CD4-positive, alpha-beta T cell treated with Interleukin-2 at 100 ng/mL for 4 hours (primary cell): ENCODE results near the gene BTBD6.
A peak's percentile ranks its signal among the peaks of the same experiment; 100 is the strongest.

ENCODE experiments used
- DNase-seq: peaks from one replicate; pipeline ENCODE4 v3.0.0-alpha.2; 2020; ENCODE audit warnings: low spot score

Gene BTBD6

DNA sequence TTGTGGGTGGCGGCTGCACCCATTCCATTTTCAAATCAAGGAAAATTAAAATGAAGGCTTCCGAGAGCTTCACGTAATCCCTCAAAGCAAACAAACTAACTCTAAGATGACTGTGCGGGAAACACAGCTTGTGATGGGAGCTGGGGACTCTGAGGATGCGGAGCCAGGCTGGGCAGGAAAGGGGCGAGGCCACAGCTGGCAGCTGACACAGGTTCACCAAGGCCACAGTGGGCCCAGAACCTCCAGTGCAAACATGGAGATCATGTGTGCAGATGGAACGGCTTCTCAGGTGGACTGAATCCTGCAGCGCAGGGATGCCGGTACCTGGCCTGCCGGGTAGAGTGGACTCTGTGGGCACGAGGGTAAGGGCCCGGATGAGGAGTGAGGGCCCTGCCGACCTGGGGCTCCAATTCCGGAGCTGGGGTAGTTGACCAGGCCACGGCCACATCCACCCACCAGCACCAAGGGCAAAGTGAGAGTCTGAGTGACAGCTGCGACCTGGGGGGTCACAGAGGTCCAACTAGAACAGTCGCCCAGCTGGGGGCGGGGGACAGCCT, 19.2 kb upstream of the BTBD6 start:
- DNase-seq: no peak

- DNase-seq: no peak
Measured at GRCh38 chr14:105240811-105241576, 7.3 kb upstream of the BTBD6 start.

DNA sequence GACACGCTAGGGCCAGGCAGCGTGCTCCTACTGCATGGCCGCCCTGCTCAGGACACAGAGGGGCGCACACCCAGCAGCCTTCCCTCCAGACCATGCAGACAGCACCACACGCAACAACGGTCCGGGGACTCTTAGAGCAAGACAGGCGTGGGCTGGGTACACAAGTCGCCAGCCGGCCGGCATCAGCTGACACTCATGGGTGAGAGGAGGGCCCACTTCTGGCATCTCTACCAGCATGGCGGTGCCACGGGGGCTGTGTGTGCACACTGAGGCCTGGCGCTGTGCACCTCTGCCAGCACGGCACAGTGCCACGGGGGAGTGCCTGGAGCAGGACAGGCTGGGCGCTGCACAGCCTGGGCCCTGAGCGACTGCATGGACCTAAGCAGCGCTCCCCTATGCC, 6.7 kb upstream of the BTBD6 start:
- no peak for DNase-seq

DNA sequence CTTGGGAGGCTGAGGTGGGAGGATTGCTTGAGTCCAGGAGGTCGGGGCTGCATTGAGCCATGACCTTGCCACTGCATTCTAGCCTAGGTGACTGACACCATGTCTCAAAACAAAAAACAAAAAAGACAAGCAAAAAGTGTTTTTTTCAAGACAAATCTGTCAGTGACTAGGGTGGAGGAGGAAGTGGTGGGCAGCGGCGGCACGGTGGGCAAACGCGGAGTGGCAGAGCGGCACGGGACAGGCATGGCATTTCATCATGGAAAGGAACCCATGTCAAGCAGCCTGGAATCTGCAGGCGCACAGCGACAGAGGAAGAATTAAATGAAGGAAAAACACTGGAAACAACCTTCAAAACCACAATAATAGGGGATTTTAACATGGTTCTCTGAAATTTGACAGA, 4.0 kb upstream of the BTBD6 start:
- no peak for DNase-seq

GRCh38 chr14:105247026-105247425, 1.3 kb upstream of the BTBD6 start:
- DNase-seq: no peak

DNA sequence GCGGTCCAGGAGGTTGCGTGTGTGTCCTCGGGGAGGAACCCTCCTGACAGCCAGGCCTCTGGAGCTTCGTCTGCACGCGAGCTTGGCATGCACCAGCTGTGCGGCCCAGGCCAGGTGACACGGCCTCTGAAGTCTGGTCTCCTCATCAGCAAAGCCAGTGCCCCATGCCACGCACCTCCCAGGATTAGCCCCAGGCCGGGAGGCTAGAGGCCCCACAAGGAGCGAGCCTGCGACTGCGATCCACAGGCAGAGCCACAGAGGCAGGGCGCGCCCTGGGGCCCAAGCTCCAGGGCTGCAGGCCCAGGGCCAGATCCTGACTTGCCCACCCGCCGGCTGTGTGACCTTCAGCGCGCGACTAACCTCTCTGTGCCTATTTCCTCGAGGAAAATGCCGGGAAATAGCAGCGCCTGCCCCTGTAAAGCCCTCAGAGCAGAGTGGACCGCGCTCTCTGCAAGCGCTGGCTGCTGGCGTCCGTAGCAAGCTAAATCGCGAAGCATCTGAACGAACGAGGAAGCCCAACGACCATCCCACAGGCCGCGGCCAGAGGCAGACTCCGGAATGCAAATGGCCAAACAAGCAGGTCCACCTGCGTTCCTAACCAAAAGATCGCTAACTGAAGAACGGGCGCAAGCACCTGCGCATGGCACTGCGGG, 492 bp upstream of the BTBD6 start:
- DNase-seq: no peak

GRCh38 chr14:105249182-105250007, 1.1 kb downstream of the BTBD6 start:
- DNase-seq: no peak

DNA sequence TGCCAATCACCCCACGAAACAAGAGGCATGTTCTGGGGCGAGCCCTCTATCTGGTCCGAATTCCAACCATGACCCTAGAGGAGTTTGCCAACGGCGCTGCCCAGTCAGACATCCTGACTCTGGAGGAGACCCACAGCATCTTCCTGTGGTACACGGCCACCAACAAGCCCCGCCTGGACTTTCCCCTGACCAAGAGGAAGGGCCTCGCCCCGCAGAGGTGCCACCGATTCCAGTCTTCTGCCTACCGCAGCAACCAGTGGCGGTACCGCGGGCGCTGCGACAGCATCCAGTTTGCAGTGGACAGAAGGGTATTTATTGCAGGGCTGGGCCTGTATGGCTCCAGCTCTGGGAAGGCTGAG, 1.7 kb downstream of the BTBD6 start:
- DNase-seq: no peak

DNA sequence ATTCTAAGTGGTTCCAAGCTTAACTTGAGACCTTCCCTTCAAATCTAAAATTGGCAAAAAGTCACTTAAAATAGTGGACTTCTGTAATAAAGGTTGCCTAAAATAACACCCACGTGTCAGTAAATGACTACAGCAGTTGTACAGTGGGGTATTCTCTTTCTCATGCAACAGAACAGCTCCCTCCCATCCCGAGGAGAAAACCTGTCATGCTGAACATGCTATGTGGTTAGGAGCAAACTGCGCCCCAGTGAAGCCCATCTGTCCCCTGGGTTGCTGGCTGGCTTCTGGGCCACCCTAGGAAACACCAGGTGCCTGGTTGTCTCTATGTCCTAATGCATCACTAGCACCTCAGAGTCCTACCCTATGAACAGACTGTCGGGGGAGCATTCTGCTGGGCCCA, 2.7 kb downstream of the BTBD6 start:
- DNase-seq: no peak

- DNase-seq: no peak
Measured at GRCh38 chr14:105251920-105252319, 3.6 kb downstream of the BTBD6 start.

DNA sequence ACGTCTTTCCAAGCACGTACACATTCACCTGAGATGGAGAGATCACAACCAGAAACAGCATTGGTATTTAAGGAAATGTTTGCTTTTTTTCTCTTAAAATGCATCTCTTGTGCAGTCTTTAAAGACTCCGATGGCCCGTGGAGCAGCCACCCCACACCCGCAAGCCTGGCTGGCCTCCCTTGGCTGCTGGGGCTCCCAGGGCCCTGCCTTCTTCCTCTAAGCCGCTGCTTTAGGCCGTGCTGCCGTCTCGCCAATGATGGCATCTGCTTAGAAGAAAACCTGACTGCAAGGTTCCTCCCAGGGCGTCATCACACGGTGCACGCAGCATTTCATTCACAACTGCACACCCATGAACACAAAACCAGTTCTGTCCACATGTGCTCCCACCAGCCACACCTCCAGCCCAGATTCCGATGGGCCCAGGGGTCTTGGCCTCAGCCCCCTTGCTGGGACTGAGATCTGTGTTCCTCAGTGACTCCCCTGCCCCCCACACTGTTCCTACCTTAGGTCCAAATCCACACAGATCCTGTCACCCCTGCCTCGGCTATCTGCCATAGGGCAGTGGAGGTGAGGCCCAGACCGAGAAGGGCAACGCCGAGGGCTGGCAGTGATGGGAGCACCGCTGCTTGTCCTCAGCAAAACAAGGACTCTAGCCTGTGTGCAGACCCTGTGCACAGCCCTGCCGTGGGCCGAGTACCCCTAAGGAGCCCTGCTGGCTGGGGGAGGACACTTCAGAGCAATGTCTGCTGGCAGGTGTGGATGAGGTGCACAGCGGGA, 4.4 kb downstream of the BTBD6 start:
- DNase-seq: no peak

DNA sequence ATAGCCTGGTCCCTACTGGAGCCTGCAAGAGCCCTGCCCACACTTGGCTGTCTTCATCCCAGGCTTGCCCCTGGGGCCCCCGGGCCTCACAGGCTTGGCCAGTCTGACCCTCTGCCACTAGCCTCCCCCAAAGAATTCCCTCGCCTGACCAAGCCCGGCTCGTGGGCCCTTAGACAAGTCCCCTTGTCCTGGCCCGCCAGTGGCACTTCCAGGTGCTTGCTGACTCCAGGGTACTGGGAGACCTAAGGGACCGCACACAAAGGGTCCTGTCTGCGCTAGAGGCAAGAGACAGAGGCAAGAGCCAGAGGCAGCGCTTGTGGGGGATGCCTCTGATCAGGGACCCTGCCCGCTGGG, 5.0 kb downstream of the BTBD6 start:
- no peak for DNase-seq

- no peak for DNase-seq
Measured at GRCh38 chr14:105255021-105255507, 6.7 kb downstream of the BTBD6 start.

DNA sequence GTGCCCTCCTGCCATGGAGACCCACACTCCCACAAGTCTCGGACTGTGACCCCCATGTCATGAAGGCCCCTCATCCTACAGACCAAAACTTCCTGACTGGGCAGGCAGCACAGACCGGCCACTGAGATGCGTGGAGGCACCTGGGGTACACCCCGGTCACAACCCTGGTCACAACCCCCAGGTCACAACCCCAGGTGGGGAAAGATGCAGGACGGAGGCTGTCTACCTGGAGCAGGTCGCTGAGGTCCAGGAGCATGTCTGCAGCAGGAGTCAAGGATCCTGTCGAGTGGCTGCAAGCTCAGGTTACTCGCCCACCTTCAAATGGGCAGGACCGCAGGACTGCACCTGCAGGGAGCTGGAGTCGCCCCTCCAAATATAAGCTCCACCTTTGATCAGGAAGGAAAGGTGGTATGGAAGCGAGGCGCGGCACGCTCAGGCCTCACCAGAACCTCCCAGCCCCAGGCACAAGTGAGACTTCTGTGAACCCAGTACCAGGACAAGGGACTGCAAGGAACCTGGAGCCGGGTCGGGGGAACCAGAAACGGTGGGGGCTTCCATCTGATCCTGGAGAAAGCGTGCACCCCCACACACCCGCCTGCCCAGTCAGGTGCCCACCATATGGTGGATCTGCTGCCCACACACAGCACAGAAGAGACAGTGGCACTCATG, 8.1 kb downstream of the BTBD6 start:
- DNase-seq: no peak

DNA sequence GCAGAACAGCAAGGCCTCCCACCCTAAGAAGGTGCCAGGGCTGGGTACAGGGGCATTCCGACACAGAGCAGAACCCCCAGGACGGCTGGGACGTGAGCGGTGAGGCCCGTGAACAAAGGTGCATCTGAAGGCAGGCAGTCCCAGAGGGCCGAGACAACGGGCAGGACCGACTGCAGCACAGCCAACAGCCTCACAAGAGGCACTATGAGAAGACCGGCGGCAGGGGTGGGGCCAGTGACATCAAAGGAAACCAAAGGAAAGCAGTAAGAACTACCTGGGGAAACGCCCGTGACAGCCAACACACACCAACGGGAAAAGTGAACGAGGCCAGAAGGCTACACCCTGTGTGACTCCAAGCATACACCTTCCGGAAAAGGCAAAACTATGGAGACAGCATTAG, 9.1 kb downstream of the BTBD6 start:
- DNase-seq: peak; percentile 25

- no peak for DNase-seq
Measured at GRCh38 chr14:105258846-105259245, 10.5 kb downstream of the BTBD6 start.

GRCh38 chr14:105260959-105261358, 12.6 kb downstream of the BTBD6 start:
- DNase-seq: no peak

DNA sequence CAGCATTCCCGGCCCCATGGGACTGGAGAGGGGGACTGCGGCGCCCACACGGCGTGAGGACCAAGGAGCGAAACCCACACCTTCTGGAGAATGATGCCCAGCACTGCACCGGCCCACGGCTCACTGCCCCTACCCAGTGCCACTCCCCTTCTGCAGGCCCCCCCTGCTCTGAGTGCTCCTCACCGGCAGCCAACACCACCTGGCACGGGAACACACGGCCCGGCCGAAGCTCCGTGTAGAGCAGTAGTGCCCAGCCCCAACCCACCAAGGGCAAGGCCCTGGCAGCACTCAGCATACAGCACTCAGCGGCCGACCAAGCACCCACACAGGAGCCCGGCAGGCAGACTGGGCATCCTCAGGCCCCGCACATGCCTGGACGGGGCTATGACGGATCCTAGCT, 13.4 kb downstream of the BTBD6 start:
- no peak for DNase-seq

DNA sequence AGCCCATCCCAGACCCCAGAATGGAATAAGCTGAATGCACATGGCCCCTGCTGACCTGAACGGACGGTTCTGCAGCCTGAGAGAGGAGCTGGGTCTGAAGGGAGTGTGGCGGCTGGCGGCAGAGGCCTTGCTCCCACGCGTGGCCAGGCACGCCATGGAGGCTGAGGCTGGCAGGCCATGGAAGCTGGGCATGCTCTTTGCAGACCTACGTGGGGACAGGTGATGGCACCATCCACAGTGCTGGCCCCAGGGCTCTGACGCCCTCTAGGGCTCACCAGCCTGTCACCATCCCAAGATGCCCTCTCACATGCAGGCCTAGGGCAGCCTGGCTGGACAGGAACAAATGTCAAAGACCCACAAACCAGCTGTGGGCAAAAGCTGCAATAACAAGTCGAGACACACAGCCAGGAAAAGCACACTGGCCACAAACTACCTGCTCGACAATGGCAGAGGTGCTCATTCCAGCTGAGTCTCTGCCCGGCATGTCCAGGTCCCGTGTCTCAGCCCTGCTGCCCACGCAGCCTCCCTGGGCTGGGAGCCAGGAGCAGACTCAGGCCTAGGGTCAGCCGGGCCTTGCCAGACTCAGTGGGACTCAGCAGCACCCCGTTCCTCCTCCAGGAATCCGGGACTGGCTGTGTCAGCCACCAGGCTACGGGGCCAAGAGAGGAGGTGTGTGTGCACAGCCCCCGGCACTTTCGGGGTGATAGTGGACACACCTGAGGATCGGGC, 19.7 kb downstream of the BTBD6 start:
- no peak for DNase-seq

DNA sequence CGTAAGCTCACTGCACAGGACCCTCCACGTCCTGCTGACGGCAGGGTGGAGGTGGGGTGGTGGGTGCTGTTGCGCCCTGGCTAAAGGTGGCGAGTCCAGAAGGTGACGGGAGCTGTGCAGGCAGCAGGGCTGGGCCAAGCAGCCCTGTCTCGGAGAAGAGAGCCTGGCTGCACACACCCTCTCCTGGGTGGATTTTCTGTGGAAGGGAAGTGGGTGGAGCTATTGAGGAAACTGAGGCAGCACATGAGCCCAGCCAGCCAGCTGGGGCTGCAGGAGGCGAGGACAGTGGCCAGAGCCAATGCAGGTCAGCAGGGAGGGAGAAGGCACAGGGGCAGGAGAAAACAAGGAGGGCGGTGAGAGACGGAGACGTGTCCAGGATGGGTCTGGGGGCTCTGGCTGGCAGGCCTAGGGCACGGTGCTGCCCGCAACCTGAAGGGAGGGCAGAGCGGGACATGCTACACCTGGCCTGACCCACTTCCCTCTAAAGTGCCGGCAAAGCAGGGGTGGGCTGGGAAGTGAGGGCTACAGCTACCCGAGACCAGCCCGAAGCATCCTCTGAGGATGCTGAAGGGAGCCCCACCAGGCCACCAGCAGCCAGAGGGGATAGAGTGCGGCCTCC, 20.5 kb downstream of the BTBD6 start:
- DNase-seq: no peak
